HCT116 (cell line): Measurements from ENCODE around the gene PRICKLE3. TPM values are rescaled to one million over a fixed set of nuclear protein-coding genes. Genes with fewer than 3 reads are reported as not detected.
"Not testable (repeated sequence)": the region's sequence is repeated elsewhere in the genome, so short reads cannot be mapped to it uniquely, and the experiment has no call there.

Experiments
- ATAC-seq: fragments of 200-7000 bp; cut with Tn5 transposase; 2 replicates; pipeline ENCODE4 v1.9.1; 2020; ENCODE audit warnings: mild to moderate bottlenecking, moderate library complexity
- BruUV-seq: library from RNA; stranded (reverse); fragments of 400-500 nt; replicated peaks from 2 replicates; lab custom pipeline; 2021; lab: Mats Ljungman, UMichigan
- CTCF ChIA-PET: fragments of 300-600 bp; sonication (Branson Sonifier 250); formaldehyde crosslinking; loops from one replicate; lab custom pipeline; 2021; ENCODE audit warnings: antibody characterized with exemption; lab: Charles Lee
- POLR2A ChIA-PET: fragments of 300-600, 350-600 bp; sonication (Branson Sonifier 250); formaldehyde crosslinking; loops from one replicate; lab custom pipeline; 2021; ENCODE audit warnings: antibody characterized with exemption; lab: Charles Lee
- RAD21 ChIA-PET, 2 experiments: fragments of 300-600 bp; sonication (Branson Sonifier 250); formaldehyde crosslinking; loops; one replicate each; lab custom pipeline; 2023; ENCODE audit warnings: low total read pairs in 2 of 2; ENCODE audit not compliant: uncharacterized antibody in 2 of 2, unreplicated experiment in 2 of 2, low non-redundant PET in 1 of 2; lab: Charles Lee
- DNase-seq: peaks from one replicate; pipeline ENCODE4 v3.0.0-alpha.2; 2010; ENCODE audit warnings: low read depth, low spot score
- H2AFZ ChIP-seq: fragments of 200-600 bp; shearing (Covaris generic), sonication (generic); 2 replicates; pipeline ENCODE4 v1.6.1; 2017; ENCODE audit warnings: low read depth, mixed run types, mixed read lengths, antibody characterized with exemption, low read length; ENCODE audit not compliant: poor library complexity, severe bottlenecking
- H3K27ac ChIP-seq: 2 replicates; pipeline ENCODE4 v1.5.1; 2012; ENCODE audit warnings: low read depth, low read length
- H3K27me3 ChIP-seq: fragments of 200-600 bp; sonication (generic); 2 replicates; pipeline ENCODE4 v1.6.1; 2016; ENCODE audit warnings: mixed run types, low read length, mixed read lengths; ENCODE audit not compliant: insufficient read depth
- H3K36me3 ChIP-seq, 2 experiments: fragments of 200-500 bp in 1 of 2; fragments of 200-600 bp in 1 of 2; sonication (Bioruptor generic) in 1 of 2; sonication (generic) in 1 of 2; 2 replicates each; pipeline versions ENCODE4 v1.5.1 to v1.6.1; 2014 to 2016; ENCODE audit warnings: low read length in 2 of 2, inconsistent platforms in 1 of 2, mixed read lengths in 1 of 2, mixed run types in 1 of 2; ENCODE audit not compliant: insufficient read depth in 2 of 2, control insufficient read depth in 1 of 2
- H3K4me1 ChIP-seq, 2 experiments: fragments of 200-600 bp in 1 of 2; sonication (generic) in 1 of 2; 2 replicates each; pipeline versions ENCODE4 v1.5.1 to v1.6.1; 2012 to 2017; ENCODE audit warnings: low read length in 2 of 2, inconsistent platforms in 1 of 2, mild to moderate bottlenecking in 1 of 2, mixed read lengths in 1 of 2, mixed run types in 1 of 2, moderate library complexity in 1 of 2; ENCODE audit not compliant: insufficient read depth in 2 of 2, control insufficient read depth in 1 of 2
- H3K4me2 ChIP-seq: fragments of 200-600 bp; sonication (generic); 2 replicates; pipeline ENCODE4 v1.6.1; 2017; ENCODE audit warnings: mixed run types, low read length, mixed read lengths
- H3K4me3 ChIP-seq, 2 experiments: fragments of 200-600 bp in 1 of 2; sonication (generic) in 1 of 2; replicated peaks in 1 of 2; 2 replicates each; pipeline ENCODE4 v1.5.1; 2011 to 2016; ENCODE audit warnings: low read length in 2 of 2, control low read depth in 1 of 2, low read depth in 1 of 2, mild to moderate bottlenecking in 1 of 2, mixed read lengths in 1 of 2, mixed run types in 1 of 2
- H3K79me2 ChIP-seq: fragments of 200-600 bp; sonication (generic); 2 replicates; pipeline ENCODE4 v1.6.1; 2017; ENCODE audit warnings: mild to moderate bottlenecking, mixed run types, low read length, moderate library complexity, mixed read lengths; ENCODE audit not compliant: insufficient read depth
- H3K9ac ChIP-seq: fragments of 200-600 bp; sonication (generic); 2 replicates; pipeline ENCODE4 v1.6.1; 2016; ENCODE audit warnings: low read length, mixed read lengths
- H3K9me2 ChIP-seq: fragments of 200-600 bp; sonication (generic), shearing (Covaris generic); 2 replicates; pipeline ENCODE4 v1.6.1; 2017; ENCODE audit warnings: mixed run types, mild to moderate bottlenecking, moderate library complexity; ENCODE audit not compliant: insufficient read depth
- H3K9me3 ChIP-seq, 2 experiments: fragments of 200-500 bp in 1 of 2; fragments of 200-600 bp in 1 of 2; sonication (Bioruptor generic) in 1 of 2; sonication (generic) in 1 of 2; 2 replicates each; pipeline ENCODE4 v1.6.1; 2014 to 2017; ENCODE audit warnings: low read length in 2 of 2, mixed read lengths in 2 of 2, inconsistent platforms in 1 of 2, low read depth in 1 of 2, mild to moderate bottlenecking in 1 of 2, mixed run types in 1 of 2, moderate library complexity in 1 of 2; ENCODE audit not compliant: control insufficient read depth in 1 of 2, insufficient read depth in 1 of 2
- H4K20me1 ChIP-seq: fragments of 200-600 bp; sonication (generic), shearing (Covaris generic); 2 replicates; pipeline ENCODE4 v1.6.1; 2017; ENCODE audit warnings: mixed run types, mild to moderate bottlenecking, moderate library complexity; ENCODE audit not compliant: insufficient read depth
- ZBTB33 ChIP-seq: IDR thresholded peaks from 2 replicates; pipeline ENCODE4 v1.6.1; 2011; ENCODE audit warnings: mild to moderate bottlenecking, low read length, moderate library complexity; ENCODE audit not compliant: insufficient replicate concordance; ENCODE audit errors: extremely low read depth
- intact Hi-C: fragments of 100-400 bp; cut with micrococcal nuclease; formaldehyde crosslinking; loops from 2 replicates; pipeline ENCODE4 v1.10.0; 2022
- total RNA-seq: library from RNA; stranded (reverse); gene quantifications from one replicate; pipeline ENCODE4 v1.2.1, GENCODE V29; 2021; ENCODE audit not compliant: unreplicated experiment

The PRICKLE3 gene
- total RNA-seq, 1 experiment from 2014 or later = 27.8 TPM

- no peak for TF ChIP-seq ZBTB33
These were observed 56.7 kb downstream of the PRICKLE3 start (continued) for GRCh38 chrX:49129427-49129826.

DNA sequence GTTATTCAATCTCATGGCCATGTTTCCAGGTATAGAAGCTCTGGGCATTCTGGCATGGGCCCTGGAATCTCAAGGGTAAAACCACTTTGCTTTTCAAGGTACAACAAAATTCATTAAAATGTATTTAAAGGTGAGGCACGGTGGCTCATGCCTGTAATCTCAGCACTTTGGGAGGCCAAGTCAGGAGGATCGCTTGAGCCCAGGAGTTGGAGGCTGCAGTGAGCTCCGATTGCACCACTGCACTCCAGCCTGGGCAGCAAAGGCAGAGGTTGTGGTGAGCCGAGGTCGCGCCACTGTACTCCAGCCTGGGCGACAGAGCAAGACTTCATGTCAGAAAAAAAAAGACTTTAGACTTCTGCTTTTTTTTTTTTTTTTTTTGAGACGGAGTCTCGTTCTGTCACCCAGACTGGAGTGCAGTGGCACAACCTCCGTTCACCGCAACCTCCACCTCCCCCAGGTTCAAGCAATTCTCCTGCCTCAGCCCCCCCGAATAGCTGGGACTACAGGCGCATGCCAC lies 58.4 kb downstream of the PRICKLE3 start:
- intact Hi-C loops, H3K79me2 ChIP-seq, POLR2A ChIA-PET, CTCF ChIA-PET, H3K4me1 ChIP-seq, H4K20me1 ChIP-seq, H3K27me3 ChIP-seq, BruUV-seq, H3K27ac ChIP-seq, H3K4me3 ChIP-seq, H3K9me2 ChIP-seq, DNase-seq, H3K4me2 ChIP-seq, H3K9ac ChIP-seq, H3K36me3 ChIP-seq, ATAC-seq, RAD21 ChIA-PET, H3K9me3 ChIP-seq, H2AFZ ChIP-seq: not testable (repeated sequence)

Other genes with a start within 250 kb of the PRICKLE3 start
- 42.6 TPM for gene OTUD5, start 228.8 kb downstream of the PRICKLE3 start, total RNA-seq
- gene KCND1, start 214.5 kb downstream of the PRICKLE3 start, total RNA-seq = 5.5 TPM
- 39.4 TPM for gene GRIPAP1, start 184.1 kb downstream of the PRICKLE3 start, total RNA-seq
- gene TFE3, start 143.0 kb downstream of the PRICKLE3 start, total RNA-seq = 17.1 TPM
- gene CCDC120, start 127.4 kb downstream of the PRICKLE3 start, total RNA-seq = 13.5 TPM
- gene PRAF2, start 112.4 kb downstream of the PRICKLE3 start, total RNA-seq = 18.8 TPM
- 41.7 TPM for gene WDR45, start 106.5 kb downstream of the PRICKLE3 start, total RNA-seq
- 21.7 TPM for gene GPKOW, start 62.6 kb downstream of the PRICKLE3 start, total RNA-seq
- gene MAGIX, start 23.6 kb downstream of the PRICKLE3 start, total RNA-seq = 2.6 TPM
- 207 TPM for gene PLP2, start 14.5 kb downstream of the PRICKLE3 start, total RNA-seq
- 1.2 TPM for gene SYP, start 13.8 kb upstream of the PRICKLE3 start, total RNA-seq
- not detected for gene CACNA1F, start 47.0 kb upstream of the PRICKLE3 start, total RNA-seq
- gene CCDC22, start 49.1 kb upstream of the PRICKLE3 start, total RNA-seq = 10.4 TPM
- gene FOXP3, start 78.3 kb upstream of the PRICKLE3 start, total RNA-seq = 0.15 TPM
- 1.6 TPM for gene PPP1R3F, start 83.4 kb upstream of the PRICKLE3 start, total RNA-seq
- gene GAGE10, start 117.3 kb upstream of the PRICKLE3 start, total RNA-seq = not detected
- gene GAGE12J, start 135.7 kb upstream of the PRICKLE3 start, total RNA-seq = not detected
- gene GAGE13, start 145.2 kb upstream of the PRICKLE3 start, total RNA-seq = not detected